Prostate gland (tissue), 2 donors: ENCODE results near the gene C3orf22. TPM values are rescaled to one million over a fixed set of nuclear protein-coding genes. Genes with fewer than 3 reads are reported as not detected.
"Not testable (repeated sequence)": the region's sequence is repeated elsewhere in the genome, so short reads cannot be mapped to it uniquely, and the experiment has no call there.

Experiments
- DNase-seq: peaks from one replicate; pipeline ENCODE4 v3.0.0-alpha.2; 2019; ENCODE audit warnings: low spot score
- H3K27ac ChIP-seq, 2 donors: fragments of 200-600 bp; sonication (generic); 2 replicates each; pipeline ENCODE4 v1.5.1; 2017 to 2019
- H3K27me3 ChIP-seq: fragments of 200-600 bp; sonication (generic); replicated peaks from 2 replicates; pipeline ENCODE4 v1.5.1; 2019; ENCODE audit not compliant: insufficient read depth
- H3K36me3 ChIP-seq, 2 donors: fragments of 200-600 bp; sonication (generic); 1 replicate in 1 of 2; 2 replicates in 1 of 2; pipeline versions ENCODE4 v1.5.1 to v1.8.1; 2017 to 2019
- H3K4me1 ChIP-seq: fragments of 200-600 bp; sonication (generic); replicated peaks from 2 replicates; pipeline ENCODE4 v1.5.1; 2019
- H3K4me3 ChIP-seq, 2 donors: fragments of 200-600 bp; sonication (generic); 2 replicates each; pipeline ENCODE4 v1.5.1; 2017 to 2019
- H3K9me3 ChIP-seq: fragments of 200-600 bp; sonication (generic); 2 replicates; pipeline ENCODE4 v1.5.1; 2017
- CTCF ChIP-seq, 4 experiments: fragments of 200-600 bp in 2 of 4; fragments of 450-650 bp in 2 of 4; sonication (generic) in 2 of 4; IDR thresholded peaks; 1 replicate in 3 of 4; 2 replicates in 1 of 4; pipeline ENCODE4 v1.5.1; 2016 to 2019; ENCODE audit warnings: antibody characterized with exemption in 4 of 4, mild to moderate bottlenecking in 2 of 4, moderate library complexity in 2 of 4
- POLR2A ChIP-seq: fragments of 450-650 bp; IDR thresholded peaks from one replicate; pipeline ENCODE4 v1.6.1; 2016; ENCODE audit warnings: antibody characterized with exemption, mild to moderate bottlenecking
- POLR2AphosphoS5 ChIP-seq: sonication (generic); formaldehyde crosslinking; IDR thresholded peaks from one replicate; pipeline ENCODE4 v1.6.1; 2017; ENCODE audit warnings: antibody characterized with exemption
- WGBS: methylation state at CpG from one replicate; pipeline ENCODE4 v1.1.5; 2018; 5-methylcytosine and 5-hydroxymethylcytosine counted together
- intact Hi-C: fragments of 100-400 bp; cut with DNase I; formaldehyde crosslinking; loops from one replicate; pipeline ENCODE4 v1.14.2; 2022
- total RNA-seq, 2 donors: library from RNA; depleted of rRNA; stranded (reverse); fragments of >200 nt; gene quantifications; one replicate each; pipeline ENCODE4 v1.1.0, GENCODE V29; 2016

The C3orf22 gene
- total RNA-seq, 2 donors from 2014 or later, result 4.9 TPM; not detected in 1

DNA sequence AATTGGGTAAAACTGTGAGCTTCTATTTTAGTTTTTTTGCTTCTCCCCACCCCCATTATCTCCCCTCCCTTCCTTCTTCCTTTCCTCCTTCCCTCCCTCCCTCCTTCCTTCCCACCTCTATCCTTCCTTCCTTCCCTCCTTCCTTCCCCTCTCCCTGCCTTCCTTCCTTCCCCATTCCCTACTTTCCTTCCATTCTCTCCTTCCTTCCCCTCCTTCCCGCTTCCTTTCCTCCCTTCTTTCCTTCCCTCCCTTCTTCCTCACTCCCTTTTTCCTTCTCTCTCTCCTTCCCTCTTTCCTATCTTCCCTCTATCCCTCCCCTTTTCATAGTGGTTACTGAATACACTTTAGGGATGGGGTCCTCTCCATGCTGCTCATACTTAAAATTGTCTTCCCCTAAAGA is 40.4 kb upstream of the C3orf22 start:
- DNase-seq, result no peak
- WGBS, result 0% methylated on average over 1 of the region's 1 CpG
- TF ChIP-seq POLR2AphosphoS5, result no peak
- TF ChIP-seq CTCF (IDR thresholded peaks at IDR 0.05), result no peak
- TF ChIP-seq POLR2A, result no peak
- no peaks in the 10 kb centered on the region for H3K4me1 ChIP-seq
- no peak overlapping the region for H3K4me3 ChIP-seq
- H3K9me3 ChIP-seq, result no peaks in the 10 kb centered on the region
- H3K27me3 ChIP-seq, result no peaks in the 10 kb centered on the region
- no peaks in the 10 kb centered on the region for H3K36me3 ChIP-seq
- intact Hi-C loops, result no loop called here
- no peak overlapping the region for H3K27ac ChIP-seq

DNA sequence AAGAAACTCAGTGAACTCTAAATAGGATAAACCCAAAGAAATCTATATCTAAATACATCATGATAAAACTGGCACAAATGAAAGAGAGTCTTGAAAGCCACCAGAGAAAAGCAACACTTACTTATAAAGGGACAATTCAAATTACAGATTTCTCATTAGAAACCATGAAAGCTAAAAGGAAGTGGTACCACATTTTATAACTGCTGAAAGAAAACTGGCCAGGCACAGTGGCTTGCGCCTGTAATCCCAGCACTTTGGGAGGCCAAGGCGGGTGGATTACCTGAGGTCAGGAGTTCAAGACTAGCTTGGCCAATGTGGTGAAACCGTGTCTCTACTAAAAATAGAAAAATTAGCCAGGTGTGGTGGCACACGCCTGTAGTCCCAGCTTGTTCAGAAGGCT is 36.7 kb upstream of the C3orf22 start:
- intact Hi-C loops, result not testable (repeated sequence)
- 94% methylated on average over 4 of the region's 4 CpGs for WGBS

DNA sequence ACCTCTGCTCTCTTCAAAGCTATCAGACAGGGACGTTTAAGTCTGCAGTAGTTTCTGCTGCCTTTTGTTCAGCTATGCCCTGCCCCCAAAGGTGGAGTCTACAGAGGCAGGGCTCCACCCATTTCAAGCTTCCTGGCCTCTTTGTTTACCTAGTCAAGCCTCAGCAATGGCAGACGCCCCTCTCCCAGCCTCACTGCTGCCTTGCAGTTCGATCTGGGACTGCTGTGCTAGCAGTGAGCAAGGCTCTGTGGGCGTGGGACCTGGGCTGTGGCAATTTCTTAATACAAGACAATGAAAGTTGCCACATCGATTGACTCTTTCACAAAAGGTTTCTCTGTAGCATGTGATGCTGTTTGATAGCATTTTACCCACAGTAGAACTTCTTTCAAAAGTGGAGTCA is 32.8 kb upstream of the C3orf22 start:
- DNase-seq, H3K36me3 ChIP-seq, intact Hi-C loops, H3K27me3 ChIP-seq, H3K9me3 ChIP-seq, H3K27ac ChIP-seq, H3K4me1 ChIP-seq, H3K4me3 ChIP-seq: not testable (repeated sequence)
- 60% methylated on average over 5 of the region's 5 CpGs for WGBS

More for the DNA sequence above, 36.7 kb upstream of the C3orf22 start:
- not testable (repeated sequence) for H3K4me3 ChIP-seq, H3K27me3 ChIP-seq, H3K9me3 ChIP-seq, H3K27ac ChIP-seq, H3K4me1 ChIP-seq, DNase-seq, H3K36me3 ChIP-seq

DNA sequence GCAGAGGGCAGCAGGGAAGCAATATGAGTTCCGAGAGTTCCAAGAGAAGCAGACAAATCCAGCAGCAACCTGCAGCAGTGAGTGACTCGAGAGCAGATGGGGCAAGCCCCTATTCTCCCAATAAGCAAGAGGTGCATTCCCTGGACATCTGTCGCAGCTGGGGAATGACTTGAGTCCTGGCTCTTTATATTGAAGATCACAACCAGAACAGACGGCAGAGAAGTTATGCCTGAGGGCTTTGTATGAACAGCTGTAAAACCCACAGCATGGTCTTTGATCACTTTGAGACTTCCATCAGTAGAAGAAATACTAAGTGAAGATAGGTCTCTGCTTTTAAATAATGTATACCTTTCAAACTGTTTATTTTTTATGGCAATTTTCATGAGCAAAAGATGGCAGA is 23.6 kb upstream of the C3orf22 start:
- WGBS, result 63% methylated on average over 4 of the region's 4 CpGs
- H3K27ac ChIP-seq, result no peak overlapping the region
- no peak for DNase-seq
- TF ChIP-seq POLR2AphosphoS5, result no peak
- TF ChIP-seq CTCF (IDR thresholded peaks at IDR 0.05), result no peak
- TF ChIP-seq POLR2A, result no peak
- no peaks in the 10 kb centered on the region for H3K36me3 ChIP-seq
- no peak overlapping the region for H3K4me3 ChIP-seq
- no peaks in the 10 kb centered on the region for H3K4me1 ChIP-seq
- intact Hi-C loops, result no loop called here
- H3K9me3 ChIP-seq, result no peaks in the 10 kb centered on the region
- H3K27me3 ChIP-seq, result no peaks in the 10 kb centered on the region

GRCh38 chr3:126581569-126581968 is 22.8 kb upstream of the C3orf22 start:
- H3K4me3 ChIP-seq, result no peak overlapping the region
- no peaks in the 10 kb centered on the region for H3K36me3 ChIP-seq
- TF ChIP-seq POLR2A, result no peak
- TF ChIP-seq CTCF (IDR thresholded peaks at IDR 0.05), result no peak
- no peak for TF ChIP-seq POLR2AphosphoS5
- intact Hi-C loops, result no loop called here
- H3K27ac ChIP-seq, result no peak overlapping the region
- H3K9me3 ChIP-seq, result no peaks in the 10 kb centered on the region
- no peaks in the 10 kb centered on the region for H3K4me1 ChIP-seq
- 83% methylated on average over 2 of the region's 2 CpGs for WGBS
- DNase-seq, result no peak
- H3K27me3 ChIP-seq, result no peaks in the 10 kb centered on the region

GRCh38 chr3:126580746-126581145 is 22.0 kb upstream of the C3orf22 start:
- H3K4me1 ChIP-seq, result no peaks in the 10 kb centered on the region
- H3K9me3 ChIP-seq, result no peaks in the 10 kb centered on the region
- intact Hi-C loops, result no loop called here
- DNase-seq, result no peak
- WGBS, result 95% methylated on average over 5 of the region's 5 CpGs
- TF ChIP-seq POLR2AphosphoS5 (no peak), POLR2A (no peak), CTCF (IDR thresholded peaks at IDR 0.05) (no peak)
- H3K4me3 ChIP-seq, result no peak overlapping the region
- no peak overlapping the region for H3K27ac ChIP-seq
- no peaks in the 10 kb centered on the region for H3K27me3 ChIP-seq
- H3K36me3 ChIP-seq, result no peaks in the 10 kb centered on the region
